Left lobe of liver (tissue), 2 donors: ENCODE measurements around the gene ALPK3. TPM values are rescaled to one million over a fixed set of nuclear protein-coding genes. Genes with fewer than 3 reads are reported as not detected.

Source experiments
- ATAC-seq: fragments of 200-7000 bp; cut with Tn5 transposase; one replicate; pipeline ENCODE4 v1.9.1; 2020; ENCODE audit warnings: mild to moderate bottlenecking, moderate library complexity
- DNase-seq: peaks from one replicate; pipeline ENCODE4 v3.0.0-alpha.2; 2020; ENCODE audit warnings: low spot score
- total RNA-seq: library from RNA; stranded (reverse); gene quantifications from one replicate; pipeline ENCODE4 v1.2.1, GENCODE V29; 2021
- donor health status: DM: no; HTN: no; CAD: no; lungs with moderate emphysema.
- donor health status: DM: no; HTN: yes; CAD: no.

ALPK3 gene
- total RNA-seq, 1 donor from 2014 or later: 2.7 TPM

DNA sequence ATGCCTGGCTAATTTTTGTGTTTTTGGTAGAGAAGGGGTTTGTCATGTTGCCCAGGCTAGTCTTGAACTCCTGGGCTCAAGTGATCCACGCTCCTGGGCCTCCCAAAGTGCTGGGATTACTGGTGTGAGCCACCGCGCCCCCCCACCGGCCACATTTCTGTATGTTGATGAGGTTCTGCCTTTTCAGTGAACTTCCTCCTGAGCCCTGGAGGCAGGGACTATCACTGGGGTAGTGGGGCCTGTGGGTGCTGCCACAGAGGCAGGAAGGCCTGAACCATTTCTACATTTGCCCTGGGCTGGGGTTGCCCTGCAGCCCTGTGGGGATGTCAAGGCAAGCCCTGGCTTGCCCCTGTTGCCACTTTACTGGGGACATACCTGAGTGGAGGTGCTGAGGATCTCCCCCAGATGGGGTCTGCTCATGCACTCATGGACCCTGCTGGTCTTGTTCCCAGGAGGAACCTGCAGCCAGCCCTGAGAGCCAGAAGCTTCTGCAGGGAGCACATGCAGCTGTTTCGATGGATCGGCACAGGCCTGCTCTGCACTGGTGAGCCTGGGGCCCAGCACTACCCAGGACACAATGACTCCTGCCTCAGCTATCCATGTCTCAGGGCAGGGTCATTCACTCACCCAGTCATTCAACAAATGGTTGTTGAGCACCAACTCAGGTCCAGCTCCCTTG, 73.0 kb downstream of the ALPK3 start:
- DNase-seq: no peak

GRCh38 chr15:84890670-84891162, 73.6 kb downstream of the ALPK3 start:
- DNase-seq: no peak

More for the DNA sequence above, 73.0 kb downstream of the ALPK3 start:
- ATAC-seq: no peak

DNA sequence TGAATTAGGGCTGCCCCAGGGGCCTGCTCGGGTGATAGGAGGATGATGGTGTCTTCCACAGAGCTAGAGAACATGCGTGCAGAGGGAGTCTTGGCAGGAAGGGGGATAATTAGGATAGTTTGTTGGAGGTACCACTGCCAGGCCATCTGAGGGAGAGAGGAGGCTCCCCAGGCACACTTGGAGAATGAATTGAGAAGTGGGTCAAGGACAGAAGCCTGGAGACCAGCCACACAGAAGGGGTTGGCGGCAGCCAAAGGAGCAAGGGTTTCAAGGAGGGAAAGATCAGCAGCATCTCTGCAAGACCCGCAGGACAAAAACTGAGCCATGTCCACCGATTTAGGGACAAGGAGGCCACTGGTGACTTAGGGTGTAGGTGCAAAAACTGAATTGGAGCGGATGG, 74.2 kb downstream of the ALPK3 start:
- no peak for DNase-seq
- ATAC-seq: no peak

More at GRCh38 chr15:84890670-84891162, 73.6 kb downstream of the ALPK3 start:
- no peak for ATAC-seq

- DNase-seq (no peak), ATAC-seq (no peak)
Observed at GRCh38 chr15:84892786-84893307, 75.7 kb downstream of the ALPK3 start.

- DNase-seq: no peak
- no peak for ATAC-seq
Observed at GRCh38 chr15:84893607-84894006, 76.5 kb downstream of the ALPK3 start.

DNA sequence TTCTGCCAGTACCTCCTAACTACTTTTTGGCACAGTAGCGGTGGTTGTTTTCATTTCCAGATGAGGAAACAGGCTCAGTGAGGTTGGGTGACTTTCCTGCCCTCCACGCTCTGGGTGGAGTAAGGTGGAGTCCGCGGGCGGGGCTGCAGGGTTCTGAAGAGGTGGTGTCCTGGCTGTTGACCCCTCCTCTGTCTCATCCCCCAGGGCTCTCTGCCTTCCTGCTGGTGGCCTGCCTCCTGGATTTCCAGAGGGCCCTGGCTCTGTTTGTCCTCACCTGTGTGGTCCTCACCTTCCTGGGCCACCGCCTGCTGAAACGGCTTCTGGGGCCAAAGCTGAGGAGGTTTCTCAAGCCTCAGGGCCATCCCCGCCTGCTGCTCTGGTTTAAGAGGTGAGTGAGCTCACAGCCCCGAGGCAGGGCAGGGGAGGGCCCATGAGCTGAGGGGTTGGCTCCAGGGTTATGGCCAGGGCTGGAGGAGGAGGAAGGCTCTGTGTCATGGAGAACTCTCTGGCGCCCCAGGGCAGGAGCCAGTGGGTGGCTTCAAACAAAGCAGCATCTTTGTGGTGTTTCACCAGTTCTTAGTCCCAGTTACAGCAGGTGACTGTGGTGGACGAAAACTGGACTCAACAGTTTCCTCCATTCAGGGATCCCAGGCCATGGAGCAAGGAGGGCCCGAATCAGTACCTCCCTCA, 77.7 kb downstream of the ALPK3 start:
- ATAC-seq (peak; percentile 28), DNase-seq (no peak)

DNA sequence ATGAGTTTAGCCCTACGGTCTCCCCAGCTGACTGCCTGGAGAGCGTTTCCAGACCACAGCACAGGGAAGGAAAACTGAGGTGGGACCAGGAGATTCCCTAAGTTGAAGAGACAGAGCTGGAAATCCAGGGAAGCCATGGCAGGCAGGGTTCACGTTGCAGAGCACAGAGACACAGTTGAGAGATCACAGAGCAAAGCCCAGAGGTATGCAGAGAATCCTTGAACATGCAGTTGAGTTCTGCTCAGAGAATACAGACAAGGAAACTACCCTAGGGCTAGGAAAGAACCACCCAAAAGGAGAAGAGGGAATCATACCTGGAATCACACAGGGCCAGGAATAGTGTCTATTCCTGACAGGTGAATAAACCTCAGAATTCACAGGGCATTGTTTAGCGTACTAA, 81.6 kb downstream of the ALPK3 start:
- DNase-seq: no peak
- ATAC-seq: no peak

DNA sequence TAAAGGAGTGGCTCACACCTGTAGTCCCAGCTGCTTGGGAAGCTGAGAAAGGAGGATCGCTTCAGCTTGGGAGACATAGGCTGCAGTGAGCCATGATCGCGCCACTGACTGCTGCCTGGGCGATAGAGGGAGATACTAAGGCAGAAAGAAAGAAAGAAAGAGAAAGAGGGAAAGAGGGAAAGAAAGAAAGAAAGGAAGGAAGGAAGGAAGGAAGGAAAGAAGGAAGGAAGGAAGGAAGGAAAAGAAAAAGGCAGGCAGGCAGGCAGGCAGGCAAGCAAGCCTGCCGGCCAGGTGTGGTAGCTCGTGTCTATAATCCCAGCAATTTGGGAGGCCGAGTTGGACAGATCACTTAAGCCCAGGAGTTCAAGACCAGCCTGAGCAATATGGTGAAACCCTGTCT, 82.6 kb downstream of the ALPK3 start:
- ATAC-seq: no peak
- no peak for DNase-seq

GRCh38 chr15:84901540-84901939, 84.4 kb downstream of the ALPK3 start:
- DNase-seq: no peak
- ATAC-seq: no peak

DNA sequence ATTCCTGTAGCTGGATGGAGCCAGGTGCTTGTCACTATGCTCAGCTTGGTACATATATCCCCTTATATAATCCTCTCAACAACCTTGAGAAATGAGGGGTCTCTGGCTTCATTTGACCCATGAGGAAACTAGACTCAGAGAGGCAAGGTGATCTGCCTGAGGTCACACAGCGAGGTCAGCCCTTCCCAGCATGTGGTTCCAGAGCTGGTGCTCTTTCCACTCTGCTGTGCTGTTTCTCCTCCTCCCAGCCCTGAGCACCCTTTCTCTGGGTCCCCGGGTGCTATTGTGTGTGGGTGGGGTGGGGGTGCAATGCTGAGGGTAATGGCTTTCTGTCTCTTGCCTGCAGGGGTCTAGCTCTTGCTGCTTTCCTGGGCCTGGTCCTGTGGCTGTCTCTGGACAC, 86.6 kb downstream of the ALPK3 start:
- no peak for DNase-seq
- no peak for ATAC-seq

DNA sequence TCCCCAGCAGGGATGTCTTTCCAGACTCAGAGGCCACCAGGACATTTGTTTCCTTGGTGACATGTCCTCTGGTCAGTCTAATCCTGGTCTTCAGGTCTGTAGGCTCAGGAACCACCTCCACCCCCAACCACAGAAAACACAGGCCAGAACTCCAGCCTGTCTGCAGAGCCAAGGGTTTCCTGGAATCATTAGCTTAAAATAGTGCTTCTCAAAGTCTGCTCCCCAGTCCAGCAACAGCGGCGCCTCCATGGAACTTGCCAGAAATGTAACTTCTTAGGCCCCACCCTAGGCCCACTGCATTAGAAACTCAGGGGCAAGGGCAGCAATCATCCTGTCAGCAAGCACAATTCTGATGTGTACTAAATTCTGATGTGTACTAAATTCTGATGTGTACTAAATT, 87.3 kb downstream of the ALPK3 start:
- DNase-seq: no peak

GRCh38 chr15:84905016-84905916, 88.1 kb downstream of the ALPK3 start:
- DNase-seq (no peak), ATAC-seq (peak; percentile 27)

More for the DNA sequence above, 87.3 kb downstream of the ALPK3 start:
- no peak for ATAC-seq

DNA sequence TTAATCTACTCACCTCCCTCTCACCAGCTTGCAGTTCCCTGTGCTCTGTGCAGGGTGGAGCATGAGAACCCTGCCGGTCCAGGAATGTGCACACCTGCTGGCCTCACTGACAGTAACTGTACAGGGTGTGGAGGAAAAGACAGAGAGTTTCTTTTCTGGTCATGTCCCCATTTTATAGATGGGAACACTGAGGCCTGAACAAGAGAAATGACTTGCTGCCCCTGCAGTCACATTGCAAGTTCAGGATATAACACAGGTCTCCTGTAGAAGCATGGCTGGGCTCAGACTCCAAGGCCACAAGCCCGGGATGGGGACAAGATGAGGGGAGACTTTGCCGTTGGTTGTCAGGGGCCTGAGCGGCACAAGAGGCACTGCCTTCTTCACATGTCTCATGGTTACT, 90.6 kb downstream of the ALPK3 start:
- ATAC-seq (no peak), DNase-seq (no peak)

DNA sequence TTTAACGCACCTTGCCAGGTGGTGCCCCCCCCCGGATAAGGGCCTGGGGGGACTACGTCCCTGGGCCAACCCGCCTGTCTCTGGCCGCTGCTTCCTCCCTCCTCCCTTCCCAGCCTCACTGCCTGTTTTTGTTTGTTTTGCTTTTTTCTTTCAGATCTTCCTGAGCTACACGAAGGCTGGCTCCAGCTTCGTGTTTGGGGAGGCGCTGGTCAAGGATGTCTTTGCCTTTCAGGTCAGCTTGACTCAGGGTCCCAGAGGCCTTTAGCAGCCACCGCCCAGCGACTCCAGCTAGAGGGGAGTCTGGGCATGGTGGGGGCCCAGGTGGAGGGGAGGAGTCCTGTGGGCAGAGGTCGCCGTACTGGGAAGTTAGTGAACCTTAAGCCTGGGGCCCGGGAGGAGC, 91.4 kb downstream of the ALPK3 start:
- ATAC-seq (no peak), DNase-seq (no peak)

- no peak for ATAC-seq
- DNase-seq: no peak
Observed at GRCh38 chr15:84909029-84909428, 91.9 kb downstream of the ALPK3 start.

DNA sequence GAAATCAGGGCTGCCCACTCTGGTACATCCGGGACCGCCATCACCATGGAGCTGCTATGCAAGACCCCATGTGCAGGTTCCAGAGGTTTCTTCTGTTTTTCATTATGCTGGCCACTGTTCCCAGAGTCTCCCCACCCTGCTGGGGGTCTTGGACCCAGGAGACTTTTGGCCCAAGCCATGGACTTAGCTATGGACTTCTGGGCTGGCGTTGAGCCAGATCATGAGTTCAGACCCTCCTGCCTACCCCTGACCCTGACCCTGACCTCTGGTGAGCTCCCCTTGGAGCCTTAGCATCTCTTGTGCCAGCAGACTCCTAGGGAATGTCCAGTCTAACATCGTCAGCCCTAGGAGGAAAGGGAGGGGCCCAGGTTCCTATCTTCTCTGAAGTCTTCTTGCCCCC, 92.6 kb downstream of the ALPK3 start:
- DNase-seq (no peak), ATAC-seq (no peak)

DNA sequence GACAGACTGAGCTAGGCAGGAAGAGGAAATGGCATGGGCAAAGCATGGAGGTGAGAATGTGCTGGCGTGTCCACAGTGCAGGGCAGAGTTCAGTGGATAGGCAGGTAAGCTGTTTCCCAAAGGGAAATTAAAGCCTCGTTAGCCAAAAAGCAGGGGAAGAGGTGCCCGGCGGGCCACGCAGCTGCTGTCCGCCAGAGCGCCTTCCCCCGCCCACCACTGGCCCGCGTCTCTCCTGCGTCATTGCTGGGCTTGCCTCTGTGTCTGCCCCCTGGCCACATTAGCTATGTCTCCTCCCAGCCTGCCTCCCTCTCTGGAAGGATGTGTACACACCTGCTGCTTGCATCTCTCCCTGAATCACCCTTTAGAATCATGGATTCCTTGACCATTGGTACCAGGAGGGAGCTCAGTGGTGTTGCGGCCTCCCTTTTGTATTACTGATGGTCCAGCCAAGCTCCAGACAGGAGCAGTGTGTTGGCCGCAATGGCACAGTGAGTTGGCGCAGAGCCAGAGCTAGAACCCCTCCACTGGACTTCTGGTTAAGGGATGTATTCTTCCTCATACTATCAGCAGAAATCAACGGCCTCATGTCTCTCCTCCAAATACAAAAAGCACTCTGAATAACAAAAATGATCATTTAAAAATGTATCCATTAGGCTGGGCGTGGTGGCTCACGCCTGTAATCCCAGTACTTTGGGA, 93.9 kb downstream of the ALPK3 start:
- DNase-seq (peak; percentile 72), ATAC-seq (peak; percentile 57)

DNA sequence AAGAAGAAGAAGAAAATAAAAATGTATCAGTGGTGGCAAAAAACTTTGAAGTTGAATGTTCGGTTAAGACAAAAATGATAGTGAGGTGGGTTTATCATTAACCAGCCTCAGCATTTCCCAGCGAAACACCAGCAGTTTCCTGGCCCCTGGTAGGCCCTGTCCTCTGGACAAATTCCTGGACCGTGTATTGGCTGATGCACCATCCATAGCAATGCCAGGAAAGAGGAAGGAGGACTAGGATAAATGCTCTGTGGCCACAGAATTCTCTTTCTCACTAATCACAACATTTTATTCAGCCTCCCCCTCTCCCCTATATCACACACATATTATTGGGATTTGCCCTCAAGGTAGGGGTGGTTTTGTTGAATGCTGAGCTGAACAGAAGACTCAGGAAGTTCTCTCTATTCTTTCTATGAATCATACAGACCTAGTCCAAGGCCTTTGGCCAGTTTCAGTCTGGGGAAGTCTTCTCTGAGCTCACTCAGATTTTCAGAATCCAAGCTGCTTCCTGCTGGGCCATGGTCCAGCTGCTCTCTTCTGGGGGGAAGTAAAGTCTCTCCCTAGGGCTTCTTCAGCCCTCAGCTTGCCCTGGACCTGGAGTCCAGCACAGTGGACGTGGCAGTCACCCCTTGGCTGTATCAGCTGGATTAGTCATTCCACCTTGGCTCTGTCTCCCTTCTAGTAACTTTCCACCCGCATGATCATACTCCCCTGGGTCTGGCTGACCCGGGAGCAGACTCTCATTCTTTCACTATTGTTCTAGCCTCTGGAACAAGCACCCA, 94.9 kb downstream of the ALPK3 start:
- ATAC-seq: peak; percentile 84
- peak; percentile 86 for DNase-seq

DNA sequence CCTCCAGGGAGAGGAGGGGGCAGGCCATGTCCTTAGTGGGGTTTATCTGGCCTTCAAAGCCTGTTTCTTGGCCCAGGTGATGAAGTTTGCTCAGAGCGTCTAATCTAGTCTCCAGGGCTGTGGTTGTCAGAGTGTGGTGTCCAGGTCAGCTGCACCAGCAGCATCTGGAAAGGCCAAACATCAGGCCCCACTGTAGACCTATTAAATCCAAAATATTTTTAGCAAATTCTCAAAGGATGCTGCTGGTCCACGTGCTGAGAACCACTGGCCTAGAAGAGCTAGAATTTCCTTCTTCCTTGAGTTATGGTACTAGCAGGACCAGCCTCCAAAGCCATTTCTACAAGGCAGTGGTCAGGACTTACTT, 96.2 kb downstream of the ALPK3 start:
- DNase-seq: no peak
- ATAC-seq: no peak

- no peak for DNase-seq
Observed at GRCh38 chr15:84914351-84914750, 97.2 kb downstream of the ALPK3 start.

More at GRCh38 chr15:84914351-84914750, 97.2 kb downstream of the ALPK3 start:
- no peak for ATAC-seq
